ENCODE results near the gene VPS4B. TPM values are rescaled to one million over a fixed set of nuclear protein-coding genes. Genes with fewer than 3 reads are reported as not detected.

The VPS4B gene
- polyA plus RNA-seq, 4 donors = 52.8 to 64.9 (median 63.1) TPM

GRCh38 chr18:63433334-63433866 lies 11.1 kb upstream of the VPS4B start:
- DNase-seq (ENCODE audit: low read depth in 4 of 4, low spot score in 3 of 4) = no peak

- DNase-seq (ENCODE audit: low read depth in 4 of 4, low spot score in 3 of 4) = no peak
Observed at GRCh38 chr18:63431180-63431579, 8.9 kb upstream of the VPS4B start.

GRCh38 chr18:63430526-63430925 lies 8.2 kb upstream of the VPS4B start:
- no peak for DNase-seq (ENCODE audit: low read depth in 4 of 4, low spot score in 3 of 4)

GRCh38 chr18:63427558-63427957 lies 5.3 kb upstream of the VPS4B start:
- no peak for DNase-seq (ENCODE audit: low read depth in 4 of 4, low spot score in 3 of 4)

- peak in 1 of 4 donors; percentile 25 for DNase-seq (ENCODE audit: low read depth in 4 of 4, low spot score in 3 of 4)
Observed at GRCh38 chr18:63422864-63423304, 608 bp upstream of the VPS4B start.

GRCh38 chr18:63421514-63421913 lies 762 bp downstream of the VPS4B start:
- no peak for DNase-seq (ENCODE audit: low read depth in 4 of 4, low spot score in 3 of 4)

GRCh38 chr18:63412953-63413352 lies 9.3 kb downstream of the VPS4B start:
- no peak for DNase-seq (ENCODE audit: low read depth in 4 of 4, low spot score in 3 of 4)

- DNase-seq (ENCODE audit: low read depth in 4 of 4, low spot score in 3 of 4) = no peak
Observed at GRCh38 chr18:63410792-63411191, 11.5 kb downstream of the VPS4B start.

- DNase-seq (ENCODE audit: low read depth in 4 of 4, low spot score in 3 of 4) = no peak
Observed at GRCh38 chr18:63409301-63409700, 13.0 kb downstream of the VPS4B start.

- no peak for DNase-seq (ENCODE audit: low read depth in 4 of 4, low spot score in 3 of 4)
Observed at GRCh38 chr18:63407734-63408133, 14.5 kb downstream of the VPS4B start.

GRCh38 chr18:63405986-63406385 lies 16.3 kb downstream of the VPS4B start:
- DNase-seq (ENCODE audit: low read depth in 4 of 4, low spot score in 3 of 4) = no peak

GRCh38 chr18:63402246-63403162 lies 19.8 kb downstream of the VPS4B start:
- DNase-seq (ENCODE audit: low read depth in 4 of 4, low spot score in 3 of 4) = no peak

GRCh38 chr18:63399300-63399699 lies 23.0 kb downstream of the VPS4B start:
- no peak for DNase-seq (ENCODE audit: low read depth in 4 of 4, low spot score in 3 of 4)

- no peak for DNase-seq (ENCODE audit: low read depth in 4 of 4, low spot score in 3 of 4)
Observed at GRCh38 chr18:63397349-63397748, 24.9 kb downstream of the VPS4B start.

GRCh38 chr18:63395503-63395902 lies 26.8 kb downstream of the VPS4B start:
- DNase-seq (ENCODE audit: low read depth in 4 of 4, low spot score in 3 of 4) = no peak

GRCh38 chr18:63394954-63395353 lies 27.3 kb downstream of the VPS4B start:
- DNase-seq (ENCODE audit: low read depth in 4 of 4, low spot score in 3 of 4) = no peak

- DNase-seq (ENCODE audit: low read depth in 4 of 4, low spot score in 3 of 4) = no peak
Observed at GRCh38 chr18:63387861-63388260, 34.4 kb downstream of the VPS4B start.

GRCh38 chr18:63382843-63383242 lies 39.4 kb downstream of the VPS4B start:
- DNase-seq (ENCODE audit: low read depth in 4 of 4, low spot score in 3 of 4) = no peak

- no peak for DNase-seq (ENCODE audit: low read depth in 4 of 4, low spot score in 3 of 4)
Observed at GRCh38 chr18:63379639-63379962, 42.7 kb downstream of the VPS4B start.

GRCh38 chr18:63378919-63379638 lies 43.2 kb downstream of the VPS4B start:
- DNase-seq (ENCODE audit: low read depth in 4 of 4, low spot score in 3 of 4) = no peak

GRCh38 chr18:63377275-63377980 lies 44.8 kb downstream of the VPS4B start:
- no peak for DNase-seq (ENCODE audit: low read depth in 4 of 4, low spot score in 3 of 4)
